B cell (primary cell): ENCODE measurements around the gene PTEN.

Source experiments
- EZH2 ChIP-seq: IDR thresholded peaks from 2 replicates; pipeline ENCODE4 v1.6.1; 2012; ENCODE audit warnings: borderline replicate concordance, low read depth, mild to moderate bottlenecking, moderate library complexity, low read length; ENCODE audit not compliant: insufficient read depth, poor library complexity, severe bottlenecking
- TF ChIP-seq, protein P1 (sequence below): fragments of 200-600 bp; IDR thresholded peaks from one replicate; pipeline ENCODE4 v1.8.0; 2022; ENCODE audit warnings: antibody characterized with exemption, mild to moderate bottlenecking

DNA sequence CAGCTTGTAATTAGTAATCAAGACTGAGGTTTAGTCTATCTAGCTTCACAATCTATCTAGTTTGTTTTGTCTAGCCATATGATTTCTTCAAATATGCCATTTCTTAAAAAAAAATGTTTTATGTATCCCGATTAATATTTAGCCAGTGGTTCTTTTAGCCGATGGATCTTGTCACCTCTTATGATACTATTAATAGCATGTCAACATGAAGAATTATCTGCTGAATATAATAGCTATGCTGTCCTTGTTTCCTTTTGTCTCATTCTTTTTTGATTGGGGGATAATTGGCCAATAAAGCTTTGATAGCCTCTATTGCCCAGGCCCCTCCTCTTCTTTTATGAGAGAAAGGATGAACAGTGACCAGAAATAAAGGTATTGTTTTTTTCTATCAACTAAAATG is 32.8 kb downstream of the PTEN start:
- no peak for TF ChIP-seq EZH2
- TF ChIP-seq, protein P1, sequence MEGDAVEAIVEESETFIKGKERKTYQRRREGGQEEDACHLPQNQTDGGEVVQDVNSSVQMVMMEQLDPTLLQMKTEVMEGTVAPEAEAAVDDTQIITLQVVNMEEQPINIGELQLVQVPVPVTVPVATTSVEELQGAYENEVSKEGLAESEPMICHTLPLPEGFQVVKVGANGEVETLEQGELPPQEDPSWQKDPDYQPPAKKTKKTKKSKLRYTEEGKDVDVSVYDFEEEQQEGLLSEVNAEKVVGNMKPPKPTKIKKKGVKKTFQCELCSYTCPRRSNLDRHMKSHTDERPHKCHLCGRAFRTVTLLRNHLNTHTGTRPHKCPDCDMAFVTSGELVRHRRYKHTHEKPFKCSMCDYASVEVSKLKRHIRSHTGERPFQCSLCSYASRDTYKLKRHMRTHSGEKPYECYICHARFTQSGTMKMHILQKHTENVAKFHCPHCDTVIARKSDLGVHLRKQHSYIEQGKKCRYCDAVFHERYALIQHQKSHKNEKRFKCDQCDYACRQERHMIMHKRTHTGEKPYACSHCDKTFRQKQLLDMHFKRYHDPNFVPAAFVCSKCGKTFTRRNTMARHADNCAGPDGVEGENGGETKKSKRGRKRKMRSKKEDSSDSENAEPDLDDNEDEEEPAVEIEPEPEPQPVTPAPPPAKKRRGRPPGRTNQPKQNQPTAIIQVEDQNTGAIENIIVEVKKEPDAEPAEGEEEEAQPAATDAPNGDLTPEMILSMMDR: no peak
